Stimulated activated CD4-positive, alpha-beta T cell treated with anti-CD3 and anti-CD28 coated beads, Interleukin-1b, Interleukin-23, amount 100 ng/mL, for 4 hours (primary cell): ENCODE measurements around the gene TMEM229B.

ENCODE experiments used
- DNase-seq, 2 donors: peaks; one replicate each; pipeline ENCODE4 v3.0.0-alpha.2; 2020; ENCODE audit warnings: low read depth in 2 of 2

Gene TMEM229B

DNA sequence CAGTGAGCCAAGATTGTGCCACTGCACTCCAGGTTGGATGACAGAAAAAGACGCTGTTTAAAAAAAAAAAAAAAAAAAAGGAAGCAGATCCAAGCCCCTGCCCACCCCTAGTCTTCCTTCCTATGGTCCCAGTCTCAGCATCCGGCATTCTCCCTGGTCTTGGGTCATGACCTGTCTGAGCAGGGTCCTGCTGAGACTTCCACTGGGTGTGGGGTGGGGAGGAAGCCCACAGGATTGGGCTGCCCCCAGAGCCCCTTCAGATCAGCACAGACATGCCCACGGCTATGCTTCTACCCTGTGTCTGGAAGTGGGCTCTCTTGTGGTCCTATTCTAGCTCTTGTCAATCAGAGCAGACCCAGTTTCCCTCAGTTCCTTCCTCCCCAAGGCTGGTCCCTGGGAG lies 64.0 kb downstream of the TMEM229B start:
- no peak for DNase-seq

DNA sequence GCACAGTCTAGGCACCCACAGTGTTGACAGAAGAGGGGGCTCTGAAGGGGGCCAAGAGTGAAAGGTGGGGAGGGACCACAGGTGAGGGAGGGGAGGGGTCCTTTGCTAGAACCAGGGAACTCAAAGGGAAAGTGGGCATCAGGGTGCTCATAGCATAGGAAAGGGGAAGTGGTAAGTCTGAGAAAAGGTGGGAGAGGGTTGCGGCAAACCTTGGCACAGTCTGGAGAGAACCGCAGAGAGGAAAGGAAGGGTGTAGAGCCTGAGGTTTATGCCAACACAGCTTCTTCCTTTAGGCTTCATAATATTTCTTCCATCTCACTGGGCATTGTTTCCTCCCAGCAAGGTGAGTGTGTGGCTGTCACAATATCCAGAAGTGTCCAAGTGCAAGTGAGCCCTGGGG lies 65.1 kb downstream of the TMEM229B start:
- no peak for DNase-seq

DNA sequence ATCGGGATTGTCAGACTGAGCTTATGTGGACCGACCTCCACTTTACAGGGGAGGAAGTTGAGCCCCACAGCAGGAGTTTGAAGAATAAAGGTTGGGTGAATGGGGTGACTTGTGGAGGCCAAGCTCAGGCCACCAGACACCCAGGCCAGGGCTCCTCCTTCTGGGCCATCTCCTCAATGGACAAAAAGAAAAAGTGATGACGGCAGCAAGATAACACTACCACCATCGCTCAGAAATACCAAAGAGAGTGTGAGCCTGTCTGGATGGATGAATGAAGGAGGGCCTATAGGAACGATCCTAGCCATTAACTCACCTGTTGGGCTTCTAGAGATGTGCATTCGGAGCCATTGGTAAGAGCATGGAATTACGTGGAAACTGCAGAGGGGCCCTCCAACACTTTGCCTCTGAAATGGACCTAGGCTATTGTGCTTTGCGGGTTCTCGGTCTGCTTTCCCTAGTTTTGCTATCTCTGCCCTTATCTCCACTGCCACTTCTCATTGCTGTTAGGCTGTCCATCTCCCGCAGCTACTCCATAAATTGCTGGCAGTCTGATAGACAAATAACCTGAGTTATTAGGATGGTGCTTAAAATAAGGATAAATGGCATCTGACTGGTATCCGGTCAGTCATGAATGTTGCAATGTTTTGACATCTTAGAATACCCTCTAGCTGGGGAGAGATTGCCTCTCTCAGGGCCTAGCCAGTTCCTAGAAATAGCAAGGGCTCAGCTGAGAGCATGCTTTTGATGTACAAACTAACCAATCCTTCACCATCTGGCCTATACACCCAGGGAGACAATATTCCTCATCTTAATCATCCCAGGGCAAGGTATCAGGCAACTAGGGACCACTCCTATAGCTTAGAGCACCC lies 66.9 kb downstream of the TMEM229B start:
- DNase-seq = no peak
